Adrenal gland (tissue), 12 donors: ENCODE measurements around the gene BRMS1. TPM values are rescaled to one million over a fixed set of nuclear protein-coding genes. Genes with fewer than 3 reads are reported as not detected.

Experiments used
- DNase-seq, 7 donors: peaks; one replicate each; pipeline ENCODE4 v3.0.0-alpha.2; 2019 to 2020
- H3K27ac ChIP-seq, 5 donors: fragments of 200-600 bp; sonication (generic) in 4 of 5; 1 replicate in 3 of 5; 2 replicates in 2 of 5; pipeline versions ENCODE4 v1.5.1 to v1.8.0; 2016 to 2020; ENCODE audit warnings: mild to moderate bottlenecking in 1 of 5
- H3K27me3 ChIP-seq: fragments of 200-600 bp; 2 replicates; pipeline ENCODE4 v1.8.0; 2021
- H3K36me3 ChIP-seq, 2 donors: fragments of 200-600 bp; replicated peaks in 1 of 2; 1 replicate in 1 of 2; 2 replicates in 1 of 2; pipeline versions ENCODE4 v1.5.1 to v1.8.0; 2018 to 2022
- H3K4me1 ChIP-seq, 2 donors: fragments of 200-600 bp; replicated peaks in 1 of 2; 1 replicate in 1 of 2; 2 replicates in 1 of 2; pipeline versions ENCODE4 v1.5.1 to v1.8.0; 2018 to 2021
- H3K4me3 ChIP-seq, 4 donors: fragments of 200-600 bp; sonication (generic) in 3 of 4; one replicate each; pipeline ENCODE4 v1.5.1; 2016 to 2018
- H3K9me3 ChIP-seq, 3 donors: fragments of 200-600 bp; sonication (generic) in 1 of 3; replicated peaks in 1 of 3; 1 replicate in 2 of 3; 2 replicates in 1 of 3; pipeline versions ENCODE4 v1.5.1 to v1.8.0; 2016 to 2021
- CTCF ChIP-seq, 6 experiments: fragments of 450-650 bp in 4 of 6; fragments of 200-600 bp in 2 of 6; sonication (generic) in 1 of 6; IDR thresholded peaks; 1 replicate in 5 of 6; 2 replicates in 1 of 6; pipeline versions ENCODE4 v1.5.1 to v1.8.0; 2016 to 2021; ENCODE audit warnings: antibody characterized with exemption in 6 of 6, mild to moderate bottlenecking in 2 of 6, moderate library complexity in 1 of 6
- POLR2A ChIP-seq, 2 donors: fragments of 450-650 bp; IDR thresholded peaks; one replicate each; pipeline ENCODE4 v1.6.1; 2017; ENCODE audit warnings: antibody characterized with exemption in 2 of 2, mild to moderate bottlenecking in 2 of 2, moderate library complexity in 1 of 2
- WGBS, 4 donors: extraction: QIAGEN DNeasy Blood & Tissue Kit in 2 of 4; methylation state at CpG; one replicate each; pipeline versions ENCODE4 v1.1.5 to v1.1.7; 2013 to 2017; 5-methylcytosine and 5-hydroxymethylcytosine counted together
- intact Hi-C, 2 donors: fragments of 100-400 bp; cut with DNase I; formaldehyde crosslinking; loops; one replicate each; pipeline versions ENCODE4 v1.14.1 to v1.15.0; 2022 to 2023
- polyA plus RNA-seq, 3 donors: library from polyadenylated mRNA; stranded (reverse); fragments of 200-250 nt in 2 of 3; fragments of 350-450 nt in 1 of 3; fragmentation: Illumina TruSeq in 1 of 3; extraction: RNeasy Lipid Tissue Mini Kit (QIAGEN cat#74804) in 1 of 3; gene quantifications; one replicate each; pipeline ENCODE4 v1.2.3, GENCODE V29; 2013 to 2014
- total RNA-seq, 9 donors: library from RNA; depleted of rRNA in 4 of 9; stranded (reverse); fragments of >200 nt in 4 of 9; fragments of 120-200 nt in 1 of 9; fragmentation: NEBNext Ultra II Directional in 1 of 9; extraction: Animal tissue kit (Norgen Biotek cat#: 25700) in 1 of 9; gene quantifications; one replicate each; pipeline versions ENCODE4 v1.1.0 to v1.2.4, GENCODE V29; 2013 to 2023
- donor health status: healthy with polysubstance abuse.
- donor health status: Bipolar disorder and iron deficiency.
- donor health status: DM: yes; HTN: yes; CAD: no.
- donor health status: DM: no; HTN: no; CAD: no.
- donor health status: DM: no; HTN: no; CAD: no.
- donor health status: DM: yes; HTN: yes; CAD: no.

The BRMS1 gene
- total and polyA plus RNA-seq, 12 donors: 22.4 to 55.3 (median 41.7) TPM

GRCh38 chr11:66333896-66334604, 10.9 kb downstream of the BRMS1 start:
- peaks cover 0 to 11% of the 10 kb centered on the region in 2 donors for H3K36me3 ChIP-seq
- peak in 1 of 7 donors; percentile 13 for DNase-seq
- intact Hi-C loops: no loop called here
- H3K4me3 ChIP-seq: no peak overlapping the region
- H3K27ac ChIP-seq: no peak overlapping the region
- WGBS, 4 donors: 87 to 88% (median 87%) methylated on average over 11 to 29 of the region's 29 CpGs
- no peak for TF ChIP-seq POLR2A (IDR thresholded peaks at IDR 0.05)
- no peak for TF ChIP-seq CTCF (IDR thresholded peaks at IDR 0.05)
- H3K27me3 ChIP-seq: no peaks in the 10 kb centered on the region
- peaks cover 10 to 22% of the 10 kb centered on the region in 2 donors for H3K4me1 ChIP-seq
- no peaks in the 10 kb centered on the region for H3K9me3 ChIP-seq

GRCh38 chr11:66333220-66333877, 11.6 kb downstream of the BRMS1 start:
- no peak overlapping the region for H3K27ac ChIP-seq
- H3K4me1 ChIP-seq: peaks cover 10 to 28% of the 10 kb centered on the region in 2 donors
- intact Hi-C loops: no loop called here
- no peaks in the 10 kb centered on the region for H3K9me3 ChIP-seq
- H3K4me3 ChIP-seq: no peak overlapping the region
- H3K36me3 ChIP-seq: peaks cover 0 to 7% of the 10 kb centered on the region in 2 donors
- DNase-seq: peak in 1 of 7 donors; percentile 9
- no peak for TF ChIP-seq POLR2A (IDR thresholded peaks at IDR 0.05)
- no peak for TF ChIP-seq CTCF (IDR thresholded peaks at IDR 0.05)
- 83 to 100% (median 89%) methylated on average over 7 to 19 of the region's 19 CpGs for WGBS, 4 donors
- no peaks in the 10 kb centered on the region for H3K27me3 ChIP-seq

GRCh38 chr11:66332371-66333219, 12.3 kb downstream of the BRMS1 start:
- intact Hi-C loops: no loop called here
- 79 to 84% (median 83%) methylated on average over 13 to 18 of the region's 18 CpGs for WGBS, 4 donors
- Histone ChIP-seq H3K4me3 (no peak overlapping the region), H3K27me3 (no peaks in the 10 kb centered on the region), H3K9me3 (no peaks in the 10 kb centered on the region), H3K4me1 (peaks cover 10 to 35% of the 10 kb centered on the region in 2 donors), H3K36me3 (peaks cover 0 to 7% of the 10 kb centered on the region in 2 donors), H3K27ac (no peak overlapping the region)
- no peak for TF ChIP-seq POLR2A (IDR thresholded peaks at IDR 0.05)
- no peak for TF ChIP-seq CTCF (IDR thresholded peaks at IDR 0.05)
- peak in 1 of 7 donors; percentile 11 for DNase-seq
